HepG2 (cell line): Measurements from ENCODE around the gene STAB2. TPM values are rescaled to one million over a fixed set of nuclear protein-coding genes. Genes with fewer than 3 reads are reported as not detected.

Source experiments
- ATAC-seq: fragments of 200-7000 bp; cut with Tn5 transposase; 3 replicates; pipeline ENCODE4 v1.9.1; 2020; ENCODE audit warnings: mild to moderate bottlenecking, moderate library complexity
- BruUV-seq: library from RNA; stranded (reverse); fragments of 400-500 nt; replicated peaks from 2 replicates; lab custom pipeline; 2021; lab: Mats Ljungman, UMichigan
- CTCF ChIA-PET: fragments of 300-600 bp; formaldehyde crosslinking; extraction: SDS; loops from one replicate; lab custom pipeline; 2021; ENCODE audit warnings: low total read pairs, inconsistent platforms, low intra/inter-chr PET ratio; lab: Yijun Ruan, JAX
- POLR2A ChIA-PET: fragments of 350-600 bp; sonication (Branson Sonifier 250); formaldehyde crosslinking; loops from one replicate; lab custom pipeline; 2020; ENCODE audit warnings: antibody characterized with exemption, inconsistent platforms; lab: Yijun Ruan, JAX
- DNase-seq: peaks from one replicate; pipeline ENCODE4 v3.0.0-alpha.2; 2015; ENCODE audit warnings: low spot score
- FAIRE-seq: peaks from 3 replicates; lab custom pipeline; 2011; peaks lifted over from hg19 to GRCh38; lab: Jason Lieb, UNC
- H2AFZ ChIP-seq: one replicate; pipeline ENCODE4 v1.6.1; 2011; ENCODE audit warnings: low read length, inconsistent platforms
- H3K27ac ChIP-seq: fragments of 300-600 bp; 3 replicates; pipeline ENCODE4 v1.8.0; 2011; ENCODE audit warnings: mixed run types, mild to moderate bottlenecking, mixed read lengths, low read length, inconsistent platforms; ENCODE audit not compliant: insufficient read depth; ENCODE audit errors: extremely low read length
- H3K27me3 ChIP-seq, 2 experiments: fragments of 200-600 bp in 1 of 2; 2 replicates in 1 of 2; 3 replicates in 1 of 2; pipeline versions ENCODE4 v1.6.0 to v1.8.0; 2011; ENCODE audit warnings: low read length in 2 of 2, mild to moderate bottlenecking in 2 of 2, moderate library complexity in 2 of 2, inconsistent platforms in 1 of 2; ENCODE audit not compliant: insufficient read depth in 2 of 2, control insufficient read depth in 1 of 2
- H3K36me3 ChIP-seq, 2 experiments: fragments of 200-600 bp in 1 of 2; replicated peaks in 1 of 2; 2 replicates in 1 of 2; 3 replicates in 1 of 2; pipeline versions ENCODE4 v1.5.1 to v1.8.0; 2011; ENCODE audit warnings: low read length in 2 of 2, inconsistent platforms in 1 of 2; ENCODE audit not compliant: insufficient read depth in 2 of 2, control insufficient read depth in 1 of 2
- H3K4me1 ChIP-seq: 2 replicates; pipeline ENCODE4 v1.5.1; 2012; ENCODE audit warnings: low read length, inconsistent platforms; ENCODE audit not compliant: insufficient read depth
- H3K4me2 ChIP-seq: 2 replicates; pipeline ENCODE4 v1.6.0; 2011; ENCODE audit warnings: low read depth, low read length, inconsistent platforms
- H3K4me3 ChIP-seq, 3 experiments: fragments of 200-600 bp in 1 of 3; sonication (generic), shearing (Covaris generic) in 1 of 3; replicated peaks in 1 of 3; 2 replicates each; pipeline ENCODE4 v1.5.1; 2011 to 2016; ENCODE audit warnings: low read length in 3 of 3, inconsistent platforms in 2 of 3, low read depth in 2 of 3, mild to moderate bottlenecking in 2 of 3, control low read depth in 1 of 3, mixed read lengths in 1 of 3; ENCODE audit not compliant: insufficient read depth in 1 of 3
- H3K79me2 ChIP-seq: one replicate; pipeline ENCODE4 v1.6.1; 2011; ENCODE audit warnings: low read length, inconsistent platforms; ENCODE audit not compliant: insufficient read depth
- H3K9ac ChIP-seq: 2 replicates; pipeline ENCODE4 v1.6.0; 2011; ENCODE audit warnings: mild to moderate bottlenecking, low read depth, low read length, inconsistent platforms; ENCODE audit not compliant: insufficient read depth
- H3K9me3 ChIP-seq: 2 replicates; pipeline ENCODE4 v1.5.1; 2012; ENCODE audit warnings: mild to moderate bottlenecking, low read length
- H4K20me1 ChIP-seq: 2 replicates; pipeline ENCODE4 v1.6.0; 2011; ENCODE audit warnings: inconsistent platforms, mild to moderate bottlenecking, low read length, moderate library complexity; ENCODE audit not compliant: insufficient read depth
- ELF1 ChIP-seq: sonication (generic); formaldehyde crosslinking; IDR thresholded peaks from 2 replicates; pipeline ENCODE4 v1.4.0; 2020; ENCODE audit warnings: missing genetic modification reagents
- FOXM1 ChIP-seq: sonication (generic); formaldehyde crosslinking; IDR thresholded peaks from 2 replicates; pipeline ENCODE4 v1.5.0; 2020; ENCODE audit warnings: missing genetic modification reagents
- GATAD1 ChIP-seq: IDR thresholded peaks from 2 replicates; pipeline ENCODE4 v1.6.1; 2016; ENCODE audit warnings: missing genetic modification reagents, missing compliant biosample characterization
- GZF1 ChIP-seq: sonication (generic); formaldehyde crosslinking; IDR thresholded peaks from 2 replicates; pipeline ENCODE4 v1.5.1; 2020; ENCODE audit warnings: mild to moderate bottlenecking, missing genetic modification reagents
- NFYB ChIP-seq: sonication (generic); formaldehyde crosslinking; IDR thresholded peaks from 2 replicates; pipeline ENCODE4 v1.4.0; 2020; ENCODE audit warnings: missing genetic modification reagents
- NR2F2 ChIP-seq: IDR thresholded peaks from 2 replicates; pipeline ENCODE4 v1.6.1; 2012; ENCODE audit warnings: low read depth, inconsistent platforms, borderline replicate concordance
- SP4 ChIP-seq: sonication (generic); formaldehyde crosslinking; IDR thresholded peaks from 2 replicates; pipeline ENCODE4 v1.8.1; 2023; ENCODE audit warnings: mild to moderate bottlenecking, missing genetic modification reagents
- ZNF253 ChIP-seq: sonication (generic); formaldehyde crosslinking; IDR thresholded peaks from 2 replicates; pipeline ENCODE4 v1.8.0; 2022; ENCODE audit warnings: mild to moderate bottlenecking, missing genetic modification reagents, borderline replicate concordance
- ZNF607 ChIP-seq: sonication (generic); formaldehyde crosslinking; IDR thresholded peaks from 2 replicates; pipeline ENCODE4 v1.5.1; 2020; ENCODE audit warnings: missing genetic modification reagents, mild to moderate bottlenecking, borderline replicate concordance
- WGBS: methylation state at CpG from one replicate; pipeline ENCODE4 v1.1.6; 2017; ENCODE audit warnings: low lambda C conversion rate; 5-methylcytosine and 5-hydroxymethylcytosine counted together
- in situ Hi-C: cut with HindIII; loops from 2 replicates; pipeline ENCODE4 v1.10.0; 2017; ENCODE audit warnings: low pct_unique_long_range_greater_than_20kb; ENCODE audit not compliant: extremely low pct_ligation_motif_present
- intact Hi-C: fragments of 100-400 bp; cut with micrococcal nuclease; formaldehyde crosslinking; loops from one replicate; pipeline ENCODE4 v1.10.0; 2022; ENCODE audit not compliant: unreplicated experiment
- polyA plus RNA-seq, 8 experiments: library from polyadenylated mRNA; depleted of rRNA in 3 of 8; stranded (reverse) in 7 of 8; unstranded in 1 of 8; fragments of >200 nt; fragmentation: Illumina TruSeq in 4 of 8; extraction: Trizol in 4 of 8; gene quantifications; 2 replicates each; pipeline versions ENCODE4 v1.2.1 to v1.2.3, GENCODE V29; 2011 to 2016; ENCODE audit warnings: low read depth in 4 of 8, missing spikeins in 1 of 8, mixed read lengths in 1 of 8; ENCODE audit not compliant: insufficient read depth in 1 of 8
- total RNA-seq, 5 experiments: library from RNA; depleted of rRNA; stranded (reverse); fragments of >200 nt; fragmentation: Illumina TruSeq; extraction: Trizol; gene quantifications; 2 replicates each; pipeline ENCODE4 v1.2.3, GENCODE V29; 2016; ENCODE audit warnings: low read depth in 1 of 5
- TF ChIP-seq, protein P1 (sequence below): sonication (generic); formaldehyde crosslinking; IDR thresholded peaks from 2 replicates; pipeline ENCODE4 v1.5.0; 2020; ENCODE audit warnings: missing genetic modification reagents
- TF ChIP-seq, protein P2 (sequence below): sonication (generic); formaldehyde crosslinking; IDR thresholded peaks from 2 replicates; pipeline ENCODE4 v1.5.0; 2020; ENCODE audit warnings: mild to moderate bottlenecking, missing genetic modification reagents, moderate library complexity
- TF ChIP-seq, protein P3 (sequence below): sonication (generic); formaldehyde crosslinking; IDR thresholded peaks from 2 replicates; pipeline ENCODE4 v1.8.1; 2023; ENCODE audit warnings: missing genetic modification reagents, inconsistent platforms, borderline replicate concordance
- TF ChIP-seq, protein P4 (sequence below): sonication (generic); formaldehyde crosslinking; IDR thresholded peaks from 2 replicates; pipeline ENCODE4 v1.4.0; 2020; ENCODE audit warnings: mild to moderate bottlenecking, missing genetic modification reagents
- TF ChIP-seq, protein P5 (sequence below): sonication (generic); formaldehyde crosslinking; conservative IDR thresholded peaks from 2 replicates; pipeline ENCODE4 v1.4.0; 2020; ENCODE audit warnings: missing genetic modification reagents

STAB2 gene
- total and polyA plus RNA-seq, 2 of the 13 experiments (the other 11 are each of a cell fraction or from before 2014, with no cell fraction given): not detected

DNA sequence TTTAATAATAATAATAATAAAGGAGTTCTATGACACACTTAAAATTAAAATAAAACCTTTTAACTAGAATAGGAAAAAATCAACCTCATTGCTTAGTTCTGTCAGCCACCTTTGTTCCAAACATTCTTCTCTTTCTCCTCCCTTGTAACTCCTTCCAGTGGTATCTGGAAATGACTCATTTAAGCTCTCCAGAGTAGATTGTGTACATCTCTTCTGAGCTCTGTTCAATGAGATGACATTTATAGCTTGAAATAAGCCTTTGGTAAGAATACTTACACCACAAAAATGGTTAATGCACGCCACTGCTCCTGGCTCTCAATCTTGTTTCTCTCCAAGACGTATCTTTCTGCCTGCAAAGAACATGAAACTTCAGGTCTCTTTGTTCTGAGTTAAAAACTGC lies 70.3 kb downstream of the STAB2 start (continued):
- TF ChIP-seq, protein P1, sequence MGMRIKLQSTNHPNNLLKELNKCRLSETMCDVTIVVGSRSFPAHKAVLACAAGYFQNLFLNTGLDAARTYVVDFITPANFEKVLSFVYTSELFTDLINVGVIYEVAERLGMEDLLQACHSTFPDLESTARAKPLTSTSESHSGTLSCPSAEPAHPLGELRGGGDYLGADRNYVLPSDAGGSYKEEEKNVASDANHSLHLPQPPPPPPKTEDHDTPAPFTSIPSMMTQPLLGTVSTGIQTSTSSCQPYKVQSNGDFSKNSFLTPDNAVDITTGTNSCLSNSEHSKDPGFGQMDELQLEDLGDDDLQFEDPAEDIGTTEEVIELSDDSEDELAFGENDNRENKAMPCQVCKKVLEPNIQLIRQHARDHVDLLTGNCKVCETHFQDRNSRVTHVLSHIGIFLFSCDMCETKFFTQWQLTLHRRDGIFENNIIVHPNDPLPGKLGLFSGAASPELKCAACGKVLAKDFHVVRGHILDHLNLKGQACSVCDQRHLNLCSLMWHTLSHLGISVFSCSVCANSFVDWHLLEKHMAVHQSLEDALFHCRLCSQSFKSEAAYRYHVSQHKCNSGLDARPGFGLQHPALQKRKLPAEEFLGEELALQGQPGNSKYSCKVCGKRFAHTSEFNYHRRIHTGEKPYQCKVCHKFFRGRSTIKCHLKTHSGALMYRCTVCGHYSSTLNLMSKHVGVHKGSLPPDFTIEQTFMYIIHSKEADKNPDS (CRISPR knock-in tag): no peak
- TF ChIP-seq NFYB (CRISPR knock-in tag): no peak
- TF ChIP-seq ZNF253 (CRISPR knock-in tag): no peak
- TF ChIP-seq ELF1: no peak
- TF ChIP-seq, protein P2, sequence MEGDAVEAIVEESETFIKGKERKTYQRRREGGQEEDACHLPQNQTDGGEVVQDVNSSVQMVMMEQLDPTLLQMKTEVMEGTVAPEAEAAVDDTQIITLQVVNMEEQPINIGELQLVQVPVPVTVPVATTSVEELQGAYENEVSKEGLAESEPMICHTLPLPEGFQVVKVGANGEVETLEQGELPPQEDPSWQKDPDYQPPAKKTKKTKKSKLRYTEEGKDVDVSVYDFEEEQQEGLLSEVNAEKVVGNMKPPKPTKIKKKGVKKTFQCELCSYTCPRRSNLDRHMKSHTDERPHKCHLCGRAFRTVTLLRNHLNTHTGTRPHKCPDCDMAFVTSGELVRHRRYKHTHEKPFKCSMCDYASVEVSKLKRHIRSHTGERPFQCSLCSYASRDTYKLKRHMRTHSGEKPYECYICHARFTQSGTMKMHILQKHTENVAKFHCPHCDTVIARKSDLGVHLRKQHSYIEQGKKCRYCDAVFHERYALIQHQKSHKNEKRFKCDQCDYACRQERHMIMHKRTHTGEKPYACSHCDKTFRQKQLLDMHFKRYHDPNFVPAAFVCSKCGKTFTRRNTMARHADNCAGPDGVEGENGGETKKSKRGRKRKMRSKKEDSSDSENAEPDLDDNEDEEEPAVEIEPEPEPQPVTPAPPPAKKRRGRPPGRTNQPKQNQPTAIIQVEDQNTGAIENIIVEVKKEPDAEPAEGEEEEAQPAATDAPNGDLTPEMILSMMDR (CRISPR knock-in tag): no peak
- TF ChIP-seq, all 625 proteins: peak for 0

DNA sequence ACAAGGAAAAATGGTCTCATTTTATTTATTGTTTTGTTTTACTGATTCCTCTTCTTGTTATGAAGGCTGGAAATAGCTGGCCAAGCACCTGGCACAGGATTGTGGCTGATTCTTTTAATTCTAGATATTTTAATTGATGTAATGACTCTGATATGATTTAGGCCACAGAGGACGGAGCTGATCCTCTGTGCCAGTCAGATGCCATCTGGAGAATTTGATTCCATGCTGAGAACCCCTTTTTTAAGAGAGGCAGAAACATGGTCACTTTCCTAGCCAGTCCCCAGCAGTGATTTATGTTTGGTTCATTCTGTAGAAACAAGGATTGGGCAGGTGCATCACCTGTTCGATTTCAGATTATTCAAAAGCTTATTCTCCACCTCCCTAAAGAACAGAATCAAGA lies 77.6 kb downstream of the STAB2 start:
- no peak overlapping the region for H3K4me2 ChIP-seq
- no peaks in the 10 kb centered on the region for H3K27me3 ChIP-seq
- WGBS: 0% methylated on average over 2 of the region's 2 CpGs
- H2AFZ ChIP-seq: no peak overlapping the region
- H4K20me1 ChIP-seq: no peaks in the 10 kb centered on the region
- CTCF ChIA-PET: no interaction called here
- no peak overlapping the region for H3K27ac ChIP-seq
- no peaks in the 10 kb centered on the region for H3K79me2 ChIP-seq
- ATAC-seq: no peak
- BruUV-seq: no TSS peak
- POLR2A ChIA-PET: no interaction called here
- no peak overlapping the region for H3K4me3 ChIP-seq
- H3K9ac ChIP-seq: no peak overlapping the region
- in situ Hi-C loops (no loop called here), intact Hi-C loops (no loop called here)
- FAIRE-seq: no peak
- H3K4me1 ChIP-seq: no peaks in the 10 kb centered on the region
- no peaks in the 10 kb centered on the region for H3K9me3 ChIP-seq
- H3K36me3 ChIP-seq: no peaks in the 10 kb centered on the region
- no peak for DNase-seq
- no peak for TF ChIP-seq GATAD1 (CRISPR knock-in tag)
- no peak for TF ChIP-seq GZF1
- TF ChIP-seq, protein P3, sequence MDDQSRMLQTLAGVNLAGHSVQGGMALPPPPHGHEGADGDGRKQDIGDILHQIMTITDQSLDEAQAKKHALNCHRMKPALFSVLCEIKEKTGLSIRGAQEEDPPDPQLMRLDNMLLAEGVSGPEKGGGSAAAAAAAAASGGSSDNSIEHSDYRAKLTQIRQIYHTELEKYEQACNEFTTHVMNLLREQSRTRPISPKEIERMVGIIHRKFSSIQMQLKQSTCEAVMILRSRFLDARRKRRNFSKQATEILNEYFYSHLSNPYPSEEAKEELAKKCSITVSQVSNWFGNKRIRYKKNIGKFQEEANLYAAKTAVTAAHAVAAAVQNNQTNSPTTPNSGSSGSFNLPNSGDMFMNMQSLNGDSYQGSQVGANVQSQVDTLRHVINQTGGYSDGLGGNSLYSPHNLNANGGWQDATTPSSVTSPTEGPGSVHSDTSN (CRISPR knock-in tag): no peak
- TF ChIP-seq ELF1: no peak
- no peak for TF ChIP-seq ZNF607 (CRISPR knock-in tag)
- TF ChIP-seq, protein P4, sequence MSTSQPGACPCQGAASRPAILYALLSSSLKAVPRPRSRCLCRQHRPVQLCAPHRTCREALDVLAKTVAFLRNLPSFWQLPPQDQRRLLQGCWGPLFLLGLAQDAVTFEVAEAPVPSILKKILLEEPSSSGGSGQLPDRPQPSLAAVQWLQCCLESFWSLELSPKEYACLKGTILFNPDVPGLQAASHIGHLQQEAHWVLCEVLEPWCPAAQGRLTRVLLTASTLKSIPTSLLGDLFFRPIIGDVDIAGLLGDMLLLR: no peak
- no peak for TF ChIP-seq FOXM1
- TF ChIP-seq NR2F2: no peak
- no peak for TF ChIP-seq SP4 (CRISPR knock-in tag)
- TF ChIP-seq, protein P5, sequence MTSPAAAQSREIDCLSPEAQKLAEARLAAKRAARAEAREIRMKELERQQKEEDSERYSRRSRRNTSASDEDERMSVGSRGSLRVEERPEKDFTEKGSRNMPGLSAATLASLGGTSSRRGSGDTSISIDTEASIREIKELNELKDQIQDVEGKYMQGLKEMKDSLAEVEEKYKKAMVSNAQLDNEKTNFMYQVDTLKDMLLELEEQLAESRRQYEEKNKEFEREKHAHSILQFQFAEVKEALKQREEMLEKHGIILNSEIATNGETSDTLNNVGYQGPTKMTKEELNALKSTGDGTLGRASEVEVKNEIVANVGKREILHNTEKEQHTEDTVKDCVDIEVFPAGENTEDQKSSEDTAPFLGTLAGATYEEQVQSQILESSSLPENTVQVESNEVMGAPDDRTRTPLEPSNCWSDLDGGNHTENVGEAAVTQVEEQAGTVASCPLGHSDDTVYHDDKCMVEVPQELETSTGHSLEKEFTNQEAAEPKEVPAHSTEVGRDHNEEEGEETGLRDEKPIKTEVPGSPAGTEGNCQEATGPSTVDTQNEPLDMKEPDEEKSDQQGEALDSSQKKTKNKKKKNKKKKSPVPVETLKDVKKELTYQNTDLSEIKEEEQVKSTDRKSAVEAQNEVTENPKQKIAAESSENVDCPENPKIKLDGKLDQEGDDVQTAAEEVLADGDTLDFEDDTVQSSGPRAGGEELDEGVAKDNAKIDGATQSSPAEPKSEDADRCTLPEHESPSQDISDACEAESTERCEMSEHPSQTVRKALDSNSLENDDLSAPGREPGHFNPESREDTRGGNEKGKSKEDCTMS (CRISPR knock-in tag): no peak
